HEK293 (cell line): Measurements from ENCODE around the gene KDELR1.

Experiments used
- HOXD13 ChIP-seq: sonication (generic); formaldehyde crosslinking; IDR thresholded peaks from 2 replicates; pipeline ENCODE4 v1.8.0; 2022; ENCODE audit warnings: missing genetic modification reagents, borderline replicate concordance
- IKZF3 ChIP-seq: fragments of 450-650 bp; IDR thresholded peaks from 2 replicates; pipeline ENCODE4 v1.5.0; 2018; ENCODE audit warnings: missing biosample characterization, mild to moderate bottlenecking, missing genetic modification characterization, moderate library complexity
- MZF1 ChIP-seq: fragments of 450-650 bp; formaldehyde crosslinking; IDR thresholded peaks from 2 replicates; pipeline ENCODE4 v1.5.1; 2017; ENCODE audit warnings: missing biosample characterization, missing genetic modification characterization, borderline replicate concordance
- OVOL3 ChIP-seq: fragments of 450-650 bp; formaldehyde crosslinking; IDR thresholded peaks from 2 replicates; pipeline ENCODE4 v1.5.1; 2016; ENCODE audit warnings: missing biosample characterization, missing genetic modification characterization
- SP3 ChIP-seq: fragments of 450-650 bp; formaldehyde crosslinking; IDR thresholded peaks from 2 replicates; pipeline ENCODE4 v1.5.1; 2016; ENCODE audit warnings: missing biosample characterization, missing genetic modification characterization
- ZBTB7A ChIP-seq: fragments of 450-650 bp; formaldehyde crosslinking; IDR thresholded peaks from 2 replicates; pipeline ENCODE4 v1.5.1; 2016; ENCODE audit warnings: low read depth, missing biosample characterization, missing genetic modification characterization
- ZEB2 ChIP-seq: fragments of 450-650 bp; formaldehyde crosslinking; IDR thresholded peaks from 2 replicates; pipeline ENCODE4 v1.5.1; 2016; ENCODE audit warnings: missing biosample characterization, missing genetic modification characterization
- ZFP41 ChIP-seq: fragments of 450-650 bp; formaldehyde crosslinking; IDR thresholded peaks from 2 replicates; pipeline ENCODE4 v1.5.1; 2016; ENCODE audit warnings: missing biosample characterization, missing genetic modification characterization, borderline replicate concordance
- ZNF114 ChIP-seq: fragments of 450-650 bp; formaldehyde crosslinking; IDR thresholded peaks from 2 replicates; pipeline ENCODE4 v1.5.0; 2017; ENCODE audit warnings: missing biosample characterization, missing genetic modification characterization
- ZNF132 ChIP-seq: fragments of 450-650 bp; formaldehyde crosslinking; IDR thresholded peaks from 2 replicates; pipeline ENCODE4 v1.5.1; 2017; ENCODE audit warnings: missing biosample characterization, missing genetic modification characterization, borderline replicate concordance
- ZNF155 ChIP-seq: fragments of 450-650 bp; formaldehyde crosslinking; IDR thresholded peaks from 2 replicates; pipeline ENCODE4 v1.5.1; 2016; ENCODE audit warnings: missing biosample characterization, missing genetic modification characterization
- ZNF202 ChIP-seq: fragments of 450-650 bp; formaldehyde crosslinking; IDR thresholded peaks from 2 replicates; pipeline ENCODE4 v1.5.1; 2016; ENCODE audit warnings: missing biosample characterization, missing genetic modification characterization, borderline replicate concordance
- ZNF23 ChIP-seq: fragments of 450-650 bp; formaldehyde crosslinking; IDR thresholded peaks from 2 replicates; pipeline ENCODE4 v1.5.1; 2016; ENCODE audit warnings: missing biosample characterization, missing genetic modification characterization, borderline replicate concordance
- ZNF248 ChIP-seq: fragments of 450-650 bp; formaldehyde crosslinking; IDR thresholded peaks from 2 replicates; pipeline ENCODE4 v1.5.1; 2017; ENCODE audit warnings: missing biosample characterization, missing genetic modification characterization
- ZNF266 ChIP-seq: fragments of 450-650 bp; formaldehyde crosslinking; IDR thresholded peaks from 2 replicates; pipeline ENCODE4 v1.5.1; 2016; ENCODE audit warnings: missing biosample characterization, missing genetic modification characterization, low read depth
- ZNF354C ChIP-seq: fragments of 450-650 bp; formaldehyde crosslinking; IDR thresholded peaks from 2 replicates; pipeline ENCODE4 v1.5.1; 2016; ENCODE audit warnings: missing biosample characterization, missing genetic modification characterization, low read depth, borderline replicate concordance
- ZNF585B ChIP-seq: fragments of 450-650 bp; formaldehyde crosslinking; IDR thresholded peaks from 2 replicates; pipeline ENCODE4 v1.5.1; 2016; ENCODE audit warnings: missing biosample characterization, missing genetic modification characterization
- ZNF624 ChIP-seq: fragments of 450-650 bp; formaldehyde crosslinking; IDR thresholded peaks from 2 replicates; pipeline ENCODE4 v1.5.1; 2017; ENCODE audit warnings: missing biosample characterization, missing genetic modification characterization
- ZNF792 ChIP-seq: fragments of 450-650 bp; formaldehyde crosslinking; IDR thresholded peaks from 2 replicates; pipeline ENCODE4 v1.5.1; 2016; ENCODE audit warnings: missing biosample characterization, missing genetic modification characterization
- TF ChIP-seq, protein P1 (sequence below): fragments of 450-650 bp; formaldehyde crosslinking; IDR thresholded peaks from 2 replicates; pipeline ENCODE4 v1.5.1; 2016; ENCODE audit warnings: missing biosample characterization, missing genetic modification characterization
- TF ChIP-seq, protein P2 (sequence below): fragments of 450-650 bp; IDR thresholded peaks from 2 replicates; pipeline ENCODE4 v1.5.1; 2018; ENCODE audit warnings: missing biosample characterization, mild to moderate bottlenecking, missing genetic modification characterization
- TF ChIP-seq, protein P3 (sequence below): fragments of 450-650 bp; formaldehyde crosslinking; conservative IDR thresholded peaks from 2 replicates; pipeline ENCODE4 v1.5.1; 2016; ENCODE audit warnings: low read depth, missing biosample characterization, missing genetic modification characterization
- TF ChIP-seq, protein P4 (sequence below): fragments of 450-650 bp; formaldehyde crosslinking; IDR thresholded peaks from 2 replicates; pipeline ENCODE4 v1.5.1; 2016; ENCODE audit warnings: missing biosample characterization, missing genetic modification characterization
- TF ChIP-seq, protein P5 (sequence below): fragments of 450-650 bp; formaldehyde crosslinking; IDR thresholded peaks from 2 replicates; pipeline ENCODE4 v1.5.1; 2016; ENCODE audit warnings: missing biosample characterization, missing genetic modification characterization, borderline replicate concordance

The KDELR1 gene

DNA sequence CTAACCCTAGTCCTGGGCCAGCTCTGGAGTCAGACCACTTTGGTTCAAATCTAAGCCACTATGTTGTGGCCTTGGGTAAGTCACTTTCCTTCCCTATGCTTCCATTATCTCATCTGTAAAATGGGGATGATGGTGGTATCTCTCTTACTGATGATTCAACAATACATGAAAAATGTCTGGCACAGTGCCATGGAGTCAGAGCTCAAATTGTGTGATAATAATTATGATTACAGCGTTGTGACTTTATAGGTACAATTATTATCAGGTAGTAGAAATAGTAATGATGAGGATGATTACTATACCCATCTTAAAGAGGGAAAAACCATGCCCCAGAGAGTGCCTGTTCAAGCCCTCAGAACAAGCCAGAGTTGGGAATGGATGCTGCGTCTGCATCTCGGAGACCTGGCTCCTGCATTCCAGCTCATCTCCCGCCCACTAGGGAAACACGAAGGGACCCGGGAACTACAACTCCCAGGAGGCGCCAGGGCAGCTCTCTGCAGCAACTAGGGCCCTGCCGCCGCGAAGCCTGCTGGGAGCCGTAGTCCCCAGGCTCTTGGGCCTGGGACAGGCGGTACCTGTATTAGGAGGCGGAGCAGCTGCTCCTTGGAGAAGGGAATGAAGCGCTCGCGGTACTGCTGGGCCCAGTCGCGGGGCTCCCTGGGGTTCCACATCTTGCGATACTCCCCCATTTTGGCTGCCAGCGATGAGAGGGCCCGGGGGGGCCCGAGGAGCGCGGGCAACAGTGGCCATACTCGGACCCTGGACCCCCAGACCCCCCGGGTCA lies 28.4 kb downstream of the KDELR1 start (continued):
- TF ChIP-seq, protein P1, sequence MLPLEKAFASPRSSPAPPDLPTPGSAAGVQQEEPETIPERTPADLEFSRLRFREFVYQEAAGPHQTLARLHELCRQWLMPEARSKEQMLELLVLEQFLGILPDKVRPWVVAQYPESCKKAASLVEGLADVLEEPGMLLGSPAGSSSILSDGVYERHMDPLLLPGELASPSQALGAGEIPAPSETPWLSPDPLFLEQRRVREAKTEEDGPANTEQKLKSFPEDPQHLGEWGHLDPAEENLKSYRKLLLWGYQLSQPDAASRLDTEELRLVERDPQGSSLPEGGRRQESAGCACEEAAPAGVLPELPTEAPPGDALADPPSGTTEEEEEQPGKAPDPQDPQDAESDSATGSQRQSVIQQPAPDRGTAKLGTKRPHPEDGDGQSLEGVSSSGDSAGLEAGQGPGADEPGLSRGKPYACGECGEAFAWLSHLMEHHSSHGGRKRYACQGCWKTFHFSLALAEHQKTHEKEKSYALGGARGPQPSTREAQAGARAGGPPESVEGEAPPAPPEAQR (tag by site-specific recombination), result no peak
- no peak for TF ChIP-seq HOXD13 (CRISPR knock-in tag)
- no peak for TF ChIP-seq ZNF792 (tag by site-specific recombination)
- no peak for TF ChIP-seq ZBTB7A (tag by site-specific recombination)
- no peak for TF ChIP-seq ZNF155
- TF ChIP-seq ZNF585B (tag by site-specific recombination), result no peak
- no peak for TF ChIP-seq ZNF114 (tag by site-specific recombination)
- TF ChIP-seq, protein P2, sequence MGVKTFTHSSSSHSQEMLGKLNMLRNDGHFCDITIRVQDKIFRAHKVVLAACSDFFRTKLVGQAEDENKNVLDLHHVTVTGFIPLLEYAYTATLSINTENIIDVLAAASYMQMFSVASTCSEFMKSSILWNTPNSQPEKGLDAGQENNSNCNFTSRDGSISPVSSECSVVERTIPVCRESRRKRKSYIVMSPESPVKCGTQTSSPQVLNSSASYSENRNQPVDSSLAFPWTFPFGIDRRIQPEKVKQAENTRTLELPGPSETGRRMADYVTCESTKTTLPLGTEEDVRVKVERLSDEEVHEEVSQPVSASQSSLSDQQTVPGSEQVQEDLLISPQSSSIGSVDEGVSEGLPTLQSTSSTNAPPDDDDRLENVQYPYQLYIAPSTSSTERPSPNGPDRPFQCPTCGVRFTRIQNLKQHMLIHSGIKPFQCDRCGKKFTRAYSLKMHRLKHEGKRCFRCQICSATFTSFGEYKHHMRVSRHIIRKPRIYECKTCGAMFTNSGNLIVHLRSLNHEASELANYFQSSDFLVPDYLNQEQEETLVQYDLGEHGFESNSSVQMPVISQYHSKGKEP (tag by site-specific recombination), result 0 out of 2 replicates have a peak, but pooled peaks have one; percentile 6
- peak; percentile 90 for TF ChIP-seq SP3 (tag by site-specific recombination)
- no peak for TF ChIP-seq ZNF23 (tag by site-specific recombination)
- TF ChIP-seq IKZF3 (tag by site-specific recombination), result peak; percentile 91
- TF ChIP-seq, protein P3, sequence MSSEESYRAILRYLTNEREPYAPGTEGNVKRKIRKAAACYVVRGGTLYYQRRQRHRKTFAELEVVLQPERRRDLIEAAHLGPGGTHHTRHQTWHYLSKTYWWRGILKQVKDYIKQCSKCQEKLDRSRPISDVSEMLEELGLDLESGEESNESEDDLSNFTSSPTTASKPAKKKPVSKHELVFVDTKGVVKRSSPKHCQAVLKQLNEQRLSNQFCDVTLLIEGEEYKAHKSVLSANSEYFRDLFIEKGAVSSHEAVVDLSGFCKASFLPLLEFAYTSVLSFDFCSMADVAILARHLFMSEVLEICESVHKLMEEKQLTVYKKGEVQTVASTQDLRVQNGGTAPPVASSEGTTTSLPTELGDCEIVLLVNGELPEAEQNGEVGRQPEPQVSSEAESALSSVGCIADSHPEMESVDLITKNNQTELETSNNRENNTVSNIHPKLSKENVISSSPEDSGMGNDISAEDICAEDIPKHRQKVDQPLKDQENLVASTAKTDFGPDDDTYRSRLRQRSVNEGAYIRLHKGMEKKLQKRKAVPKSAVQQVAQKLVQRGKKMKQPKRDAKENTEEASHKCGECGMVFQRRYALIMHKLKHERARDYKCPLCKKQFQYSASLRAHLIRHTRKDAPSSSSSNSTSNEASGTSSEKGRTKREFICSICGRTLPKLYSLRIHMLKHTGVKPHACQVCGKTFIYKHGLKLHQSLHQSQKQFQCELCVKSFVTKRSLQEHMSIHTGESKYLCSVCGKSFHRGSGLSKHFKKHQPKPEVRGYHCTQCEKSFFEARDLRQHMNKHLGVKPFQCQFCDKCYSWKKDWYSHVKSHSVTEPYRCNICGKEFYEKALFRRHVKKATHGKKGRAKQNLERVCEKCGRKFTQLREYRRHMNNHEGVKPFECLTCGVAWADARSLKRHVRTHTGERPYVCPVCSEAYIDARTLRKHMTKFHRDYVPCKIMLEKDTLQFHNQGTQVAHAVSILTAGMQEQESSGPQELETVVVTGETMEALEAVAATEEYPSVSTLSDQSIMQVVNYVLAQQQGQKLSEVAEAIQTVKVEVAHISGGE (tag by site-specific recombination), result no peak; the same call in 1 of the 2 replicates
- TF ChIP-seq ZNF624 (tag by site-specific recombination), result no peak
- TF ChIP-seq OVOL3 (tag by site-specific recombination), result no peak
- 0 out of 2 replicates have a peak, but pooled peaks have one; percentile 48 for TF ChIP-seq ZEB2 (tag by site-specific recombination)
- no peak for TF ChIP-seq ZNF266 (tag by site-specific recombination)
- 0 out of 2 replicates have a peak, but pooled peaks have one; percentile 33 for TF ChIP-seq ZNF248 (tag by site-specific recombination)
- no peak for TF ChIP-seq ZNF354C
- no peak for TF ChIP-seq ZNF132 (tag by site-specific recombination)
- TF ChIP-seq ZFP41 (tag by site-specific recombination), result no peak
- no peak for TF ChIP-seq MZF1 (tag by site-specific recombination)
- TF ChIP-seq, protein P4, sequence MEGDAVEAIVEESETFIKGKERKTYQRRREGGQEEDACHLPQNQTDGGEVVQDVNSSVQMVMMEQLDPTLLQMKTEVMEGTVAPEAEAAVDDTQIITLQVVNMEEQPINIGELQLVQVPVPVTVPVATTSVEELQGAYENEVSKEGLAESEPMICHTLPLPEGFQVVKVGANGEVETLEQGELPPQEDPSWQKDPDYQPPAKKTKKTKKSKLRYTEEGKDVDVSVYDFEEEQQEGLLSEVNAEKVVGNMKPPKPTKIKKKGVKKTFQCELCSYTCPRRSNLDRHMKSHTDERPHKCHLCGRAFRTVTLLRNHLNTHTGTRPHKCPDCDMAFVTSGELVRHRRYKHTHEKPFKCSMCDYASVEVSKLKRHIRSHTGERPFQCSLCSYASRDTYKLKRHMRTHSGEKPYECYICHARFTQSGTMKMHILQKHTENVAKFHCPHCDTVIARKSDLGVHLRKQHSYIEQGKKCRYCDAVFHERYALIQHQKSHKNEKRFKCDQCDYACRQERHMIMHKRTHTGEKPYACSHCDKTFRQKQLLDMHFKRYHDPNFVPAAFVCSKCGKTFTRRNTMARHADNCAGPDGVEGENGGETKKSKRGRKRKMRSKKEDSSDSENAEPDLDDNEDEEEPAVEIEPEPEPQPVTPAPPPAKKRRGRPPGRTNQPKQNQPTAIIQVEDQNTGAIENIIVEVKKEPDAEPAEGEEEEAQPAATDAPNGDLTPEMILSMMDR, result no peak
- TF ChIP-seq, protein P5, sequence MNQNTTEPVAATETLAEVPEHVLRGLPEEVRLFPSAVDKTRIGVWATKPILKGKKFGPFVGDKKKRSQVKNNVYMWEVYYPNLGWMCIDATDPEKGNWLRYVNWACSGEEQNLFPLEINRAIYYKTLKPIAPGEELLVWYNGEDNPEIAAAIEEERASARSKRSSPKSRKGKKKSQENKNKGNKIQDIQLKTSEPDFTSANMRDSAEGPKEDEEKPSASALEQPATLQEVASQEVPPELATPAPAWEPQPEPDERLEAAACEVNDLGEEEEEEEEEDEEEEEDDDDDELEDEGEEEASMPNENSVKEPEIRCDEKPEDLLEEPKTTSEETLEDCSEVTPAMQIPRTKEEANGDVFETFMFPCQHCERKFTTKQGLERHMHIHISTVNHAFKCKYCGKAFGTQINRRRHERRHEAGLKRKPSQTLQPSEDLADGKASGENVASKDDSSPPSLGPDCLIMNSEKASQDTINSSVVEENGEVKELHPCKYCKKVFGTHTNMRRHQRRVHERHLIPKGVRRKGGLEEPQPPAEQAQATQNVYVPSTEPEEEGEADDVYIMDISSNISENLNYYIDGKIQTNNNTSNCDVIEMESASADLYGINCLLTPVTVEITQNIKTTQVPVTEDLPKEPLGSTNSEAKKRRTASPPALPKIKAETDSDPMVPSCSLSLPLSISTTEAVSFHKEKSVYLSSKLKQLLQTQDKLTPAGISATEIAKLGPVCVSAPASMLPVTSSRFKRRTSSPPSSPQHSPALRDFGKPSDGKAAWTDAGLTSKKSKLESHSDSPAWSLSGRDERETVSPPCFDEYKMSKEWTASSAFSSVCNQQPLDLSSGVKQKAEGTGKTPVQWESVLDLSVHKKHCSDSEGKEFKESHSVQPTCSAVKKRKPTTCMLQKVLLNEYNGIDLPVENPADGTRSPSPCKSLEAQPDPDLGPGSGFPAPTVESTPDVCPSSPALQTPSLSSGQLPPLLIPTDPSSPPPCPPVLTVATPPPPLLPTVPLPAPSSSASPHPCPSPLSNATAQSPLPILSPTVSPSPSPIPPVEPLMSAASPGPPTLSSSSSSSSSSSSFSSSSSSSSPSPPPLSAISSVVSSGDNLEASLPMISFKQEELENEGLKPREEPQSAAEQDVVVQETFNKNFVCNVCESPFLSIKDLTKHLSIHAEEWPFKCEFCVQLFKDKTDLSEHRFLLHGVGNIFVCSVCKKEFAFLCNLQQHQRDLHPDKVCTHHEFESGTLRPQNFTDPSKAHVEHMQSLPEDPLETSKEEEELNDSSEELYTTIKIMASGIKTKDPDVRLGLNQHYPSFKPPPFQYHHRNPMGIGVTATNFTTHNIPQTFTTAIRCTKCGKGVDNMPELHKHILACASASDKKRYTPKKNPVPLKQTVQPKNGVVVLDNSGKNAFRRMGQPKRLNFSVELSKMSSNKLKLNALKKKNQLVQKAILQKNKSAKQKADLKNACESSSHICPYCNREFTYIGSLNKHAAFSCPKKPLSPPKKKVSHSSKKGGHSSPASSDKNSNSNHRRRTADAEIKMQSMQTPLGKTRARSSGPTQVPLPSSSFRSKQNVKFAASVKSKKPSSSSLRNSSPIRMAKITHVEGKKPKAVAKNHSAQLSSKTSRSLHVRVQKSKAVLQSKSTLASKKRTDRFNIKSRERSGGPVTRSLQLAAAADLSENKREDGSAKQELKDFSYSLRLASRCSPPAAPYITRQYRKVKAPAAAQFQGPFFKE (tag by site-specific recombination), result no peak
- no peak for TF ChIP-seq ZNF202 (tag by site-specific recombination)
